Upper lobe of left lung (tissue), 6 donors: ENCODE data around the gene ASPRV1. TPM values are rescaled to one million over a fixed set of nuclear protein-coding genes. Genes with fewer than 3 reads are reported as not detected.

Experiments
- ATAC-seq, 2 donors: fragments of 200-7000 bp; cut with Tn5 transposase; one replicate each; pipeline ENCODE4 v1.9.1; 2022; ENCODE audit warnings: mild to moderate bottlenecking in 2 of 2, moderate library complexity in 2 of 2; ENCODE audit not compliant: low FRiP score in 2 of 2
- DNase-seq, 2 donors: peaks; one replicate each; pipeline ENCODE4 v3.0.0-alpha.2; 2019 to 2020
- H3K27ac ChIP-seq, 4 donors: fragments of 200-600 bp; sonication (generic); one replicate each; pipeline ENCODE4 v1.5.1; 2016 to 2019
- H3K27me3 ChIP-seq, 4 donors: fragments of 200-600 bp; sonication (generic); one replicate each; pipeline ENCODE4 v1.5.1; 2017 to 2019
- H3K36me3 ChIP-seq, 4 donors: fragments of 200-600 bp; sonication (generic); one replicate each; pipeline ENCODE4 v1.5.1; 2016 to 2019
- H3K4me1 ChIP-seq, 4 donors: fragments of 200-600 bp; sonication (generic); one replicate each; pipeline ENCODE4 v1.5.1; 2018 to 2019
- H3K4me3 ChIP-seq, 4 donors: fragments of 200-600 bp; sonication (generic); one replicate each; pipeline ENCODE4 v1.5.1; 2017 to 2019; ENCODE audit warnings: mild to moderate bottlenecking in 2 of 4, moderate library complexity in 1 of 4
- H3K9me3 ChIP-seq, 4 donors: fragments of 200-600 bp; sonication (generic); one replicate each; pipeline ENCODE4 v1.5.1; 2018 to 2019
- EP300 ChIP-seq, 4 donors: sonication (generic); formaldehyde crosslinking; IDR thresholded peaks; one replicate each; pipeline ENCODE4 v1.5.1; 2017; ENCODE audit warnings: antibody characterized with exemption in 4 of 4, control low read depth in 2 of 4
- POLR2A ChIP-seq, 4 donors: fragments of 450-650 bp; IDR thresholded peaks; one replicate each; pipeline ENCODE4 v1.5.1; 2016 to 2017; ENCODE audit warnings: antibody characterized with exemption in 4 of 4, mild to moderate bottlenecking in 2 of 4
- POLR2AphosphoS5 ChIP-seq, 2 donors: sonication (generic); formaldehyde crosslinking; IDR thresholded peaks; one replicate each; pipeline ENCODE4 v1.5.1; 2017; ENCODE audit warnings: antibody characterized with exemption in 2 of 2
- WGBS, 2 donors: methylation state at CpG; one replicate each; pipeline ENCODE4 v1.1.5; 2017 to 2018; 5-methylcytosine and 5-hydroxymethylcytosine counted together
- total RNA-seq, 6 donors: library from RNA; depleted of rRNA in 4 of 6; stranded (reverse); fragments of >200 nt in 4 of 6; gene quantifications; one replicate each; pipeline versions ENCODE4 v1.1.0 to v1.2.1, GENCODE V29; 2016 to 2021
- TF ChIP-seq, protein P1 (sequence below), 6 experiments: fragments of 450-650 bp in 4 of 6; fragments of 200-600 bp in 2 of 6; sonication (generic) in 2 of 6; IDR thresholded peaks; one replicate each; pipeline ENCODE4 v1.5.1; 2016 to 2019; ENCODE audit warnings: antibody characterized with exemption in 6 of 6
- donor health status: DM: no; HTN: no; CAD: no; lungs with moderate emphysema.
- donor health status: DM: no; HTN: yes; CAD: no; lungs with severe emphysema.

The ASPRV1 gene
- total RNA-seq, 6 donors from 2014 or later = 1.0 to 2.1 (median 1.4) TPM

DNA sequence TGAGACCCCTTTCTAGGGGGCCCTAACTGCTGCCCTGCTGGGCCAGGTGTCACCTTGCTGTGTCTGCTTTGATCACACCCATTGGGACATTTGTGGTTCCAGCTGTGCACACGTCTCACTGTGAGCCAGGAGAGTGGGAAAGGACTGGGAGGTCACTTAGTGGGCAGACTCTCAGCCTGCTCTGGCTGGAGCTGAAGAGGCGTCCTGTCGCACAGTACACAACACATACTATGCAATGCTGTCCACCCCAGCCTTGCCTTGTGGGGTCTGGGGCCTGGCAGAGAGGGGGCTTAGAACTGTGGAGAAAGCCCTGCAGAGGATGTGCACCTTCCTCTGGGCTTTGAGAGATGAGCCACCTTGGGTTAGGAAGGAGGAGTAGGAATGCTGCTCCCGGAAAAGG is 25.3 kb upstream of the ASPRV1 start:
- Histone ChIP-seq H3K4me1 (peaks cover 0 to 3% (median 0%) of the 10 kb centered on the region in 4 donors), H3K27ac (peak overlapping the region in 2 of 4 donors; percentile 66 to 75), H3K4me3 (no peak overlapping the region), H3K36me3 (no peaks in the 10 kb centered on the region), H3K9me3 (no peaks in the 10 kb centered on the region), H3K27me3 (no peaks in the 10 kb centered on the region)
- ATAC-seq = no peak
- no peak for DNase-seq
- TF ChIP-seq POLR2AphosphoS5 (IDR thresholded peaks at IDR 0.05) = no peak
- TF ChIP-seq, protein P1, sequence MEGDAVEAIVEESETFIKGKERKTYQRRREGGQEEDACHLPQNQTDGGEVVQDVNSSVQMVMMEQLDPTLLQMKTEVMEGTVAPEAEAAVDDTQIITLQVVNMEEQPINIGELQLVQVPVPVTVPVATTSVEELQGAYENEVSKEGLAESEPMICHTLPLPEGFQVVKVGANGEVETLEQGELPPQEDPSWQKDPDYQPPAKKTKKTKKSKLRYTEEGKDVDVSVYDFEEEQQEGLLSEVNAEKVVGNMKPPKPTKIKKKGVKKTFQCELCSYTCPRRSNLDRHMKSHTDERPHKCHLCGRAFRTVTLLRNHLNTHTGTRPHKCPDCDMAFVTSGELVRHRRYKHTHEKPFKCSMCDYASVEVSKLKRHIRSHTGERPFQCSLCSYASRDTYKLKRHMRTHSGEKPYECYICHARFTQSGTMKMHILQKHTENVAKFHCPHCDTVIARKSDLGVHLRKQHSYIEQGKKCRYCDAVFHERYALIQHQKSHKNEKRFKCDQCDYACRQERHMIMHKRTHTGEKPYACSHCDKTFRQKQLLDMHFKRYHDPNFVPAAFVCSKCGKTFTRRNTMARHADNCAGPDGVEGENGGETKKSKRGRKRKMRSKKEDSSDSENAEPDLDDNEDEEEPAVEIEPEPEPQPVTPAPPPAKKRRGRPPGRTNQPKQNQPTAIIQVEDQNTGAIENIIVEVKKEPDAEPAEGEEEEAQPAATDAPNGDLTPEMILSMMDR (IDR thresholded peaks at IDR 0.05) = no peak
- no peak for TF ChIP-seq EP300 (IDR thresholded peaks at IDR 0.05)
- TF ChIP-seq POLR2A (IDR thresholded peaks at IDR 0.05) = no peak
- 88 to 96% methylated on average over 4 of the region's 4 CpGs for WGBS, 2 donors

DNA sequence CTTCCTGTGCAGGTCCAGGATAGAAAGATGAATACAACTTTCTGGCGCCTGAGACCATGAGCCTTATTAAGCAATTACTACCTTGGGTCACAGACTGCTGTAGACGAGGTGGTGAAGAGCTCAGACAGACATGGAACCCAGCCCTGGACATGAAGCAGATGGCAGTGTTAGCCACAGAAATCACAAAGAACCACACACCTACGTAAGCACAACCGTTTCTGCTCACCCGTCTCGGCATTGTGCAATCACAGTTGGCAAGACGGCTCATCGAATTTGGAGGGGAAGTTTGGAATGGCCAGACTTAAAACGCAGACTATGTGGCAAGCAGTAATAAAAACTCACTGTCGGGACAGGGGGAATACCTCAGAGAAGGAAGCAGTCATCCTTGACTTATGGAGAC is 24.3 kb upstream of the ASPRV1 start:
- Histone ChIP-seq H3K4me3 (no peak overlapping the region), H3K27me3 (no peaks in the 10 kb centered on the region), H3K27ac (peak overlapping the region; percentile 37 to 76 (median 73)), H3K36me3 (no peaks in the 10 kb centered on the region), H3K9me3 (no peaks in the 10 kb centered on the region), H3K4me1 (peaks cover 0 to 3% (median 0%) of the 10 kb centered on the region in 4 donors)
- WGBS, 2 donors = 73 to 77% methylated on average over 10 of the region's 10 CpGs
- peak in 1 of 2 donors; percentile 84 for DNase-seq
- no peak for TF ChIP-seq EP300 (IDR thresholded peaks at IDR 0.05)
- TF ChIP-seq, protein P1 (IDR thresholded peaks at IDR 0.05) = peak in 1 of 6 experiments; percentile 52
- TF ChIP-seq POLR2A (IDR thresholded peaks at IDR 0.05) = peak in 1 of 4 donors; percentile 39
- TF ChIP-seq POLR2AphosphoS5 (IDR thresholded peaks at IDR 0.05) = peak; percentile 74 to 95
- peak; percentile 65 to 88 for ATAC-seq

DNA sequence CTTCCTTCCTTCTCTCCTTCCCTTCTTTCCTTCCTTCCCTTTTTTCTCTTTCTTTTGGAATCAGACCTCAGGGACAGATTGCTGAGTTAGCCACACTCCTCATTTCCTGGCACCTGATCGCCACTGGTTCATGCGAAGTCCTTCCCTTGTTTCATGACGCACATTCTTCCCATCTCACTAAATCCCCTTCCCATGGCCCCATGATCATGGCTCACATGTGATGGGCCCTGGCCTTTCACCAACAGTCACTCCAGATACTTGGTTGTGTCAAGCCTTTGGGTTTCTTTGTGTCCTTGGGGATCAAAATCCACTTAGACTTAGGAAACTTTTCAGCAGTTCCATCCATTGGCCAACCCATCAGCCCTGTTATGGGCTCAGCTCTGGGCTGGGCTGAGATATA is 23.8 kb upstream of the ASPRV1 start:
- DNase-seq (no peak), ATAC-seq (no peak)
- H3K4me3 ChIP-seq = no peak overlapping the region
- H3K27me3 ChIP-seq = no peaks in the 10 kb centered on the region
- TF ChIP-seq, protein P1 (IDR thresholded peaks at IDR 0.05) = no peak
- TF ChIP-seq EP300 (IDR thresholded peaks at IDR 0.05) = no peak
- TF ChIP-seq POLR2AphosphoS5 (IDR thresholded peaks at IDR 0.05) = no peak
- no peak for TF ChIP-seq POLR2A (IDR thresholded peaks at IDR 0.05)
- H3K9me3 ChIP-seq = no peaks in the 10 kb centered on the region
- H3K27ac ChIP-seq = peak overlapping the region in 3 of 4 donors; percentile 71 to 76 (median 75)
- peaks cover 0 to 3% (median 0%) of the 10 kb centered on the region in 4 donors for H3K4me1 ChIP-seq
- WGBS, 2 donors = 74 to 86% methylated on average over 3 of the region's 3 CpGs
- H3K36me3 ChIP-seq = no peaks in the 10 kb centered on the region

DNA sequence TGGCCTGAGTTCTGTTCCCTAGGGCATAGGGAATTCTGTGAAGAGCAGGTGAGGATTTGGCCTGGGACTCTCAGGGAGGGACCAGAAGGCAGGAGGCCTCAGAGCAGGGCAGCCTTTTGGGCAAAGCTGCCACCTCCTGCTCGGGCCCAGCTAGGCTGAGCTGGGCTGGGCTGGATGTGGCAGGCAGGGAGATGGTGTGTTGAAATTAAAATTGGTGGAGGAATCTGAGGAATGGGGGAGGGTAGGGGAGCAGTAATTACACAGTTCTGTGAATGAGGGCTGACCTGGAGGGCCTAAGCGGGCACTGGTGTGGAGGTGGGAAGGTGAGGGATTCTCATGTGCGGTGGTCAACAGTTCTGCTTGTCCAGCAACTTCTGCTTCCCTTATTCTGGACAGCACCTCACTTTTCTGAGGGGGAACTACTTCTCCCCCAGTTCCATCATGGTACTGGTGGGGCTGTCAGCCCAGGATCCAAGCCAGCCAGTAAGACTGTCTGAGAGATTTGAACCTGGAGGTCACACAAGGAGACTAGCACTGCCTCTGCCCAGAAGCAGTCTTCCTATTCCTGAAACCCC is 22.0 kb upstream of the ASPRV1 start:
- H3K27me3 ChIP-seq = no peaks in the 10 kb centered on the region
- ATAC-seq (no peak), DNase-seq (no peak)
- 82 to 87% methylated on average over 3 of the region's 3 CpGs for WGBS, 2 donors
- no peak overlapping the region for H3K4me3 ChIP-seq
- TF ChIP-seq, protein P1 (IDR thresholded peaks at IDR 0.05) = no peak
- TF ChIP-seq EP300 (IDR thresholded peaks at IDR 0.05) (no peak), POLR2A (IDR thresholded peaks at IDR 0.05) (no peak), POLR2AphosphoS5 (IDR thresholded peaks at IDR 0.05) (no peak)
- H3K27ac ChIP-seq = peak overlapping the region in 2 of 4 donors; percentile 58 to 75
- peaks cover 0 to 3% (median 0%) of the 10 kb centered on the region in 4 donors for H3K4me1 ChIP-seq
- no peaks in the 10 kb centered on the region for H3K36me3 ChIP-seq
- no peaks in the 10 kb centered on the region for H3K9me3 ChIP-seq
